AG04449 (cell line): Measurements from ENCODE around the gene DHFR2.

Experiments used
- CTCF ChIA-PET: fragments of 350-600 bp; formaldehyde crosslinking; extraction: SDS; loops from one replicate; lab custom pipeline; 2021; ENCODE audit warnings: antibody characterized with exemption; lab: Yijun Ruan, JAX
- POLR2A ChIA-PET: fragments of 400-600, 350-600 bp; formaldehyde crosslinking; extraction: SDS; loops from one replicate; lab custom pipeline; 2020; ENCODE audit warnings: antibody characterized with exemption, inconsistent platforms; lab: Yijun Ruan, JAX
- DNase-seq: peaks from one replicate; pipeline ENCODE4 v3.0.0-alpha.2; 2010; ENCODE audit warnings: low read depth, low spot score
- H3K4me3 ChIP-seq: 2 replicates; pipeline ENCODE4 v1.5.1; 2011; ENCODE audit warnings: low read depth, mild to moderate bottlenecking, control low read depth, low read length
- CTCF ChIP-seq: IDR thresholded peaks from one replicate; pipeline ENCODE4 v1.5.1; 2011; ENCODE audit warnings: mild to moderate bottlenecking, moderate library complexity, low read length, control low read depth, inconsistent platforms; ENCODE audit not compliant: insufficient read depth; ENCODE audit errors: missing control alignments

The DHFR2 gene

GRCh38 chr3:94098452-94098851, 35.7 kb upstream of the DHFR2 start:
- no peak overlapping the region for H3K4me3 ChIP-seq
- ChIA-PET POLR2A (no interaction called here), CTCF (interaction anchor here (1.9 kb wide), 1 partner anchor 29 kb away, joined by 8 read pairs; no protein-coding TSS in a partner anchor)
- DNase-seq, result no peak
- no peak for TF ChIP-seq CTCF

- CTCF ChIA-PET, result no interaction called here
Observed at GRCh38 chr3:94095111-94095510, 32.4 kb upstream of the DHFR2 start.

GRCh38 chr3:94093151-94093550, 30.4 kb upstream of the DHFR2 start:
- no peak overlapping the region for H3K4me3 ChIP-seq
- no peak for TF ChIP-seq CTCF
- ChIA-PET CTCF (no interaction called here), POLR2A (no interaction called here)
- DNase-seq, result no peak

More at GRCh38 chr3:94095111-94095510, 32.4 kb upstream of the DHFR2 start:
- POLR2A ChIA-PET, result no interaction called here
- DNase-seq, result no peak
- no peak for TF ChIP-seq CTCF
- H3K4me3 ChIP-seq, result no peak overlapping the region

- ChIA-PET POLR2A (no interaction called here), CTCF (interaction anchor here (1.9 kb wide), 1 partner anchor 10 kb away, joined by 7 read pairs; no protein-coding TSS in a partner anchor)
Observed at GRCh38 chr3:94092086-94092485, 29.4 kb upstream of the DHFR2 start.

GRCh38 chr3:94089126-94089525, 26.4 kb upstream of the DHFR2 start:
- ChIA-PET POLR2A (no interaction called here), CTCF (interaction anchor here (0.8 to 1.3 kb wide), 2 partner anchors 20 to 160 kb away, joined by 3 to 5 read pairs; no protein-coding TSS in a partner anchor)
- TF ChIP-seq CTCF, result no peak
- H3K4me3 ChIP-seq, result no peak overlapping the region
- DNase-seq, result no peak

More at GRCh38 chr3:94092086-94092485, 29.4 kb upstream of the DHFR2 start:
- no peak overlapping the region for H3K4me3 ChIP-seq
- DNase-seq, result no peak
- no peak for TF ChIP-seq CTCF

GRCh38 chr3:94083261-94083660, 20.5 kb upstream of the DHFR2 start:
- no peak for DNase-seq
- no peak overlapping the region for H3K4me3 ChIP-seq
- CTCF ChIA-PET, result interaction anchor here (4.9 kb wide), 1 partner anchor 14 kb away, joined by 28 read pairs; no protein-coding TSS in a partner anchor
- TF ChIP-seq CTCF, result no peak
- POLR2A ChIA-PET, result no interaction called here
